DND-41 (cell line): Measurements from ENCODE around the gene AP1G2.

Source experiments
- EZH2 ChIP-seq: IDR thresholded peaks from 3 replicates; pipeline ENCODE4 v1.6.1; 2012; ENCODE audit warnings: borderline replicate concordance, low read depth, mild to moderate bottlenecking, moderate library complexity, low read length, inconsistent platforms; ENCODE audit not compliant: severe bottlenecking
- TF ChIP-seq, protein P1 (sequence below): IDR thresholded peaks from 2 replicates; pipeline ENCODE4 v1.5.1; 2012; ENCODE audit warnings: borderline replicate concordance, low read length, moderate library complexity, mild to moderate bottlenecking; ENCODE audit not compliant: poor library complexity, severe bottlenecking; ENCODE audit errors: extremely low read depth

DNA sequence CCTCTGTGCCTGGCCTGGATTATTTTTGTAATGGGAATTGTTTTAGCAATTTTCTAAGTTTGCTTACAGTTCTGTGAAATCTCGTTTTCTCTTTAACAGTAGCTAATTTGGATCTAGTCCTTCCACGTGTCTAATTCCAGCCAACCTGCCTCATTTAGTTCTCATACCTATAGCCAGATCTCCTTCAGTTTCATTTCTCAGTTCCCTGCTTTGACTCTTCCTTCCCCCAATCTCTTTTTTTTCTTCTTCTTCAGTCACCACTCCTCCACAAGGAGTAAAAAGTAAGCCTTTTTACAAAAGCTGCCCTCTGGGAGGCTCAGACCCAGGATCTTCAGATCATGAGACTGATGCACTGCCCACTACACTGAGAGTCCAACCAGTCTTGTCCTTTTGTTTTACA lies 10.1 kb downstream of the AP1G2 start:
- TF ChIP-seq, protein P1, sequence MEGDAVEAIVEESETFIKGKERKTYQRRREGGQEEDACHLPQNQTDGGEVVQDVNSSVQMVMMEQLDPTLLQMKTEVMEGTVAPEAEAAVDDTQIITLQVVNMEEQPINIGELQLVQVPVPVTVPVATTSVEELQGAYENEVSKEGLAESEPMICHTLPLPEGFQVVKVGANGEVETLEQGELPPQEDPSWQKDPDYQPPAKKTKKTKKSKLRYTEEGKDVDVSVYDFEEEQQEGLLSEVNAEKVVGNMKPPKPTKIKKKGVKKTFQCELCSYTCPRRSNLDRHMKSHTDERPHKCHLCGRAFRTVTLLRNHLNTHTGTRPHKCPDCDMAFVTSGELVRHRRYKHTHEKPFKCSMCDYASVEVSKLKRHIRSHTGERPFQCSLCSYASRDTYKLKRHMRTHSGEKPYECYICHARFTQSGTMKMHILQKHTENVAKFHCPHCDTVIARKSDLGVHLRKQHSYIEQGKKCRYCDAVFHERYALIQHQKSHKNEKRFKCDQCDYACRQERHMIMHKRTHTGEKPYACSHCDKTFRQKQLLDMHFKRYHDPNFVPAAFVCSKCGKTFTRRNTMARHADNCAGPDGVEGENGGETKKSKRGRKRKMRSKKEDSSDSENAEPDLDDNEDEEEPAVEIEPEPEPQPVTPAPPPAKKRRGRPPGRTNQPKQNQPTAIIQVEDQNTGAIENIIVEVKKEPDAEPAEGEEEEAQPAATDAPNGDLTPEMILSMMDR, result no peak
- no peak for TF ChIP-seq EZH2
